ENCODE data around the gene NTSR1.

- TF ChIP-seq POLR2AphosphoS5 (IDR thresholded peaks at IDR 0.05): no peak
- TF ChIP-seq CTCF (IDR thresholded peaks at IDR 0.05): no peak
- no peak for TF ChIP-seq POLR2A (IDR thresholded peaks at IDR 0.05)
- TF ChIP-seq EP300 (IDR thresholded peaks at IDR 0.05; ENCODE audit: low read depth): no peak
These were observed 4.2 kb upstream of the NTSR1 start for GRCh38 chr20:62704341-62704948.
